Left ventricle myocardium superior (tissue), 1 donor: ENCODE results near the gene CPSF6. TPM values are rescaled to one million over a fixed set of nuclear protein-coding genes. Genes with fewer than 3 reads are reported as not detected.
A peak's percentile ranks its signal among the peaks of the same experiment; 100 is the strongest.
"Not testable (repeated sequence)": the region's sequence is repeated elsewhere in the genome, so short reads cannot be mapped to it uniquely, and the experiment has no call there.

Experiments used
- ATAC-seq: fragments of 200-7000 bp; cut with Tn5 transposase; one replicate; pipeline ENCODE4 v1.9.1; 2020; ENCODE audit warnings: mild to moderate bottlenecking, moderate library complexity
- DNase-seq: peaks from one replicate; pipeline ENCODE4 v3.0.0-alpha.2; 2020
- intact Hi-C: fragments of 100-400 bp; cut with micrococcal nuclease; formaldehyde crosslinking; loops from one replicate; pipeline ENCODE4 v1.11.0; 2022
- long read RNA-seq: library from polyadenylated mRNA; unstranded; transcript quantifications from one replicate; pipeline ENCODE4 v2.0.0, GENCODE V29; 2021
- total RNA-seq: library from RNA; stranded (reverse); fragmentation: NEBNext Ultra II Directional; extraction: Animal tissue kit (Norgen Biotek cat#: 25700); gene quantifications from one replicate; pipeline ENCODE4 v1.2.1, GENCODE V29; 2021
- donor health status: DM: no; HTN: yes; CAD: no; lungs with severe emphysema.

Gene CPSF6
- 30.9 TPM for total RNA-seq
- long read RNA-seq, full-length matches to known transcripts = 43 of 70 reads
- long read RNA-seq, partial matches to known transcripts = 11 of 70 reads
- long read RNA-seq, other reads (novel, unspliced or antisense) = 16 of 70 reads

GRCh38 chr12:69239352-69239921, at the start of gene CPSF6:
TSS of gene CPSF6 (plus strand) at chr12:69239569. CDS start at chr12:69239647, 78 bp downstream.
- DNase-seq = peak; percentile 98
- ATAC-seq = peak; percentile 100
- intact Hi-C loops = no loop called here

GRCh38 chr12:69196302-69197288, 42.8 kb upstream of the CPSF6 start:
- intact Hi-C loops = no loop called here
- DNase-seq (no peak), ATAC-seq (no peak)

GRCh38 chr12:69199976-69200375, 39.4 kb upstream of the CPSF6 start:
- intact Hi-C loops, DNase-seq, ATAC-seq: not testable (repeated sequence)

GRCh38 chr12:69204191-69204590, 35.2 kb upstream of the CPSF6 start:
- ATAC-seq (no peak), DNase-seq (no peak)
- intact Hi-C loops = no loop called here

GRCh38 chr12:69210661-69211060, 28.7 kb upstream of the CPSF6 start:
- ATAC-seq (no peak), DNase-seq (no peak)
- intact Hi-C loops = no loop called here

GRCh38 chr12:69211160-69211559, 28.2 kb upstream of the CPSF6 start:
- intact Hi-C loops = no loop called here
- ATAC-seq = no peak
- no peak for DNase-seq

GRCh38 chr12:69214169-69214568, 25.2 kb upstream of the CPSF6 start:
- intact Hi-C loops = no loop called here
- ATAC-seq = no peak
- no peak for DNase-seq

GRCh38 chr12:69225251-69225910, 14.0 kb upstream of the CPSF6 start:
- intact Hi-C loops = no loop called here
- ATAC-seq (no peak), DNase-seq (no peak)

GRCh38 chr12:69231479-69231878, 7.9 kb upstream of the CPSF6 start:
- no peak for ATAC-seq
- intact Hi-C loops = no loop called here
- no peak for DNase-seq

- DNase-seq = no peak
- intact Hi-C loops = no loop called here
- no peak for ATAC-seq
Observed at GRCh38 chr12:69238589-69239351, 599 bp upstream of the CPSF6 start.

GRCh38 chr12:69239922-69240630, 707 bp downstream of the CPSF6 start:
- DNase-seq (peak; percentile 66), ATAC-seq (peak; percentile 39)
- intact Hi-C loops = no loop called here

GRCh38 chr12:69240631-69240995, 1.2 kb downstream of the CPSF6 start:
- intact Hi-C loops = no loop called here
- no peak for DNase-seq
- ATAC-seq = no peak

- DNase-seq = no peak
- no peak for ATAC-seq
- intact Hi-C loops = no loop called here
Observed at GRCh38 chr12:69241438-69242092, 2.2 kb downstream of the CPSF6 start.

GRCh38 chr12:69243099-69244084, 4.0 kb downstream of the CPSF6 start:
- ATAC-seq = no peak
- no peak for DNase-seq
- intact Hi-C loops = no loop called here

GRCh38 chr12:69247268-69248018, 8.1 kb downstream of the CPSF6 start:
- intact Hi-C loops = no loop called here
- no peak for DNase-seq
- no peak for ATAC-seq

- DNase-seq = no peak
- intact Hi-C loops = loop anchor here (5.0 kb wide), 1 partner anchor 100 kb away; no protein-coding TSS in a partner anchor
- ATAC-seq = no peak
Observed at GRCh38 chr12:69252033-69252432, 12.7 kb downstream of the CPSF6 start.
